ENCODE results near the gene CMTM1.
"Not testable (repeated sequence)": the region's sequence is repeated elsewhere in the genome, so short reads cannot be mapped to it uniquely, and the experiment has no call there.

Gene CMTM1

GRCh38 chr16:66594739-66595138 is 28.5 kb downstream of the CMTM1 start:
- DNase-seq = no peak

- not testable (repeated sequence) for DNase-seq
Measured at GRCh38 chr16:66596559-66596958, 30.3 kb downstream of the CMTM1 start.

GRCh38 chr16:66596986-66597848 is 31.0 kb downstream of the CMTM1 start:
- no peak for DNase-seq

- no peak for DNase-seq
Measured at GRCh38 chr16:66598111-66598510, 31.9 kb downstream of the CMTM1 start.

GRCh38 chr16:66599726-66600125 is 33.5 kb downstream of the CMTM1 start:
- no peak for DNase-seq

GRCh38 chr16:66600477-66600876 is 34.2 kb downstream of the CMTM1 start:
- peak; percentile 62 for DNase-seq

GRCh38 chr16:66601471-66601870 is 35.2 kb downstream of the CMTM1 start:
- no peak for DNase-seq

- DNase-seq = peak; percentile 88
Measured at GRCh38 chr16:66603537-66604375, 37.5 kb downstream of the CMTM1 start.

- DNase-seq = peak; percentile 89
Measured at GRCh38 chr16:66604376-66605176, 38.3 kb downstream of the CMTM1 start, which contains the start of gene CMTM3. TSS of gene CMTM3 (plus strand) at chr16:66604704. CDS start at chr16:66604806, 102 bp downstream.

GRCh38 chr16:66605177-66605978 is 39.1 kb downstream of the CMTM1 start:
- DNase-seq = peak; percentile 78

GRCh38 chr16:66605979-66606751 is 39.9 kb downstream of the CMTM1 start:
- DNase-seq = no peak

- peak; percentile 88 for DNase-seq
Measured at GRCh38 chr16:66608241-66609138, 42.3 kb downstream of the CMTM1 start.

- no peak for DNase-seq
Measured at GRCh38 chr16:66609139-66609510, 42.9 kb downstream of the CMTM1 start.

- no peak for DNase-seq
Measured at GRCh38 chr16:66610111-66610820, 44.0 kb downstream of the CMTM1 start.

GRCh38 chr16:66611911-66612310 is 45.7 kb downstream of the CMTM1 start:
- DNase-seq = not testable (repeated sequence)

- DNase-seq = no peak
Measured at GRCh38 chr16:66612422-66612821, 46.2 kb downstream of the CMTM1 start.

- DNase-seq = no peak
Measured at GRCh38 chr16:66614161-66614802, 48.0 kb downstream of the CMTM1 start.

- no peak for DNase-seq
Measured at GRCh38 chr16:66616169-66616568, 49.9 kb downstream of the CMTM1 start.

- DNase-seq = no peak
Measured at GRCh38 chr16:66616592-66616991, 50.4 kb downstream of the CMTM1 start.

All from right forelimb (tissue), 1 donor.